ENCODE data around the gene RHOXF1.
"Not testable (repeated sequence)": the region's sequence is repeated elsewhere in the genome, so short reads cannot be mapped to it uniquely, and the experiment has no call there.

Gene RHOXF1

GRCh38 chrX:120085553-120086185 is 30.0 kb downstream of the RHOXF1 start:
- not testable (repeated sequence) for DNase-seq (ENCODE audit: low read depth)

GRCh38 chrX:120077590-120077989 is 38.1 kb downstream of the RHOXF1 start, which contains the start of gene RHOXF2B:
Gene RHOXF2B, minus strand, starts transcription at chrX:120077690. Its CDS starts 138 bp downstream, at chrX:120077552.
- not testable (repeated sequence) for DNase-seq (ENCODE audit: low read depth)

GRCh38 chrX:120066169-120066568 is 49.5 kb downstream of the RHOXF1 start:
- DNase-seq (ENCODE audit: low read depth): not testable (repeated sequence)
